ENCODE data around the gene TAS2R39.
A peak's percentile ranks its signal among the peaks of the same experiment; 100 is the strongest.
"Not testable (repeated sequence)": the region's sequence is repeated elsewhere in the genome, so short reads cannot be mapped to it uniquely, and the experiment has no call there.

TAS2R39 gene

DNA sequence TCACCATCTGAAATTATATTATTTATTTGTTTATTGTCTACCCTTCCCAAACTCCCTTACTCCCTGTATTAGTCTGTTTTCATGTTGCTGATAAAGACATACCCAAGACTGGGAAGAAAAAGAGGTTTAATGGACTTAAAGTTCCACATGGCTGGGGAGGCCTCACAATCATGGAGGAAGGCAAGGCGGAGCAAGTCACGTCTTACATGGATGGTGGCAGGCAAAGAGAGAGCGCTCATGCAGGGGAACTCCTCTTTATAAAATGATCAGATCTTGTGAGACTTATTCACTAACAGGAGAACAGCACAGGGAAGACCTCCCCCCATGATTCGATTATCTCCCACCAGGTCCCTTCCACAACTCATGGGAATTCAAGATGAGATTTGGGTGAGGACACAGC, 30.3 kb downstream of the TAS2R39 start:
- not testable (repeated sequence) for H3K4me3 ChIP-seq (ENCODE audit: low read length); DNase-seq (ENCODE audit: low read depth, low spot score)

- peak; percentile 89 for DNase-seq (ENCODE audit: low read depth, low spot score)
- H3K4me3 ChIP-seq (ENCODE audit: low read length): no peak overlapping the region
Measured at GRCh38 chr7:143214789-143215679, 31.8 kb downstream of the TAS2R39 start.

GRCh38 chr7:143216151-143216550, 32.9 kb downstream of the TAS2R39 start:
- H3K4me3 ChIP-seq (ENCODE audit: low read length): no peak overlapping the region
- DNase-seq (ENCODE audit: low read depth, low spot score): no peak

- no peak overlapping the region for H3K4me3 ChIP-seq (ENCODE audit: low read length)
- no peak for DNase-seq (ENCODE audit: low read depth, low spot score)
Measured at GRCh38 chr7:143216686-143217085, 33.5 kb downstream of the TAS2R39 start.

DNA sequence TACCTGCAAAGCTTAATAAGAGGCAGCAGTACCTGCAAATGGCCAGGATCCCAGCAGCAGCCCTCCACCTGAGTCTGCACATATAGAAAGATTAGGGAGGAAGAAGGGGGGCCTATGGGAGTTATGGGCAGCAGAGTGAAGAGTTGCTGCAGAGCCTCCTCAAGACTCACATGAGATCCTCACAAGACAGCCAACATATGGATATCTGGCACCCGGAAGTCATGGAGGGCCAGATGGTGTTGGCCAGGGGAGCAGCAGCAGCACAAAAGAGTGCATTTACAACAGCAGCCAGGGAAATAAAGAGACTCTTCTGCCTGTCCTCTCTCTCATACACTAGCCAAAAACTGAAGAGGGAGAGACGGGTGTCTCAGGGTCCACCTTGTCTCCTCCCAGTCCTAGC, 34.6 kb downstream of the TAS2R39 start:
- no peak for DNase-seq (ENCODE audit: low read depth, low spot score)
- H3K4me3 ChIP-seq (ENCODE audit: low read length): no peak overlapping the region

- no peak overlapping the region for H3K4me3 ChIP-seq (ENCODE audit: low read length)
- no peak for DNase-seq (ENCODE audit: low read depth, low spot score)
Measured at GRCh38 chr7:143221286-143221685, 38.1 kb downstream of the TAS2R39 start.

GRCh38 chr7:143221737-143222136, 38.5 kb downstream of the TAS2R39 start, which contains the start of gene TAS2R40:
Gene TAS2R40, plus strand, starts transcription at chr7:143222037. Its CDS starts 42 bp downstream, at chr7:143222079.
- DNase-seq (ENCODE audit: low read depth, low spot score): no peak
- H3K4me3 ChIP-seq (ENCODE audit: low read length): no peak within 1 kb of the TSS

GRCh38 chr7:143222782-143223181, 39.6 kb downstream of the TAS2R39 start:
- no peak for DNase-seq (ENCODE audit: low read depth, low spot score)
- no peak overlapping the region for H3K4me3 ChIP-seq (ENCODE audit: low read length)

GRCh38 chr7:143223784-143224183, 40.6 kb downstream of the TAS2R39 start:
- no peak for DNase-seq (ENCODE audit: low read depth, low spot score)
- no peak overlapping the region for H3K4me3 ChIP-seq (ENCODE audit: low read length)

DNA sequence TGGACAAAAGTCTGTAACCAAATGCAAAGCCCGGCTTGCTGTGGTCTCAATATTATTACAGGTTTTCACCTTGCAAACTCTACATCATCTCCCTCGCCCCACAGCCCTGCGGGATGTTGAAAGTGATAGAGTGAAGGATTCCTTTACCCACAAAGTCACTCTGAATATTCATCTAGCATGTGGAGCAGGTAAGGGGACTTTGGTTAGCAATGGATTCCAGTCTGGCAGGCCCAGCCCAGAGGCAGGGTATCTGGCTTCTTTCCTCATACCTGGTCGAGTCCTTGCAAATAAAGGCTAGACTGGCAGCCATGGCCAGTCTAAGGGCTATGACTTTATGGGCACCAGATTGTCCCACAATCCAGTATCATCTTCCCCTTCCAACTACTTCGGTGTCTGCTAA, 41.8 kb downstream of the TAS2R39 start:
- DNase-seq (ENCODE audit: low read depth, low spot score): no peak
- H3K4me3 ChIP-seq (ENCODE audit: low read length): no peak overlapping the region

DNA sequence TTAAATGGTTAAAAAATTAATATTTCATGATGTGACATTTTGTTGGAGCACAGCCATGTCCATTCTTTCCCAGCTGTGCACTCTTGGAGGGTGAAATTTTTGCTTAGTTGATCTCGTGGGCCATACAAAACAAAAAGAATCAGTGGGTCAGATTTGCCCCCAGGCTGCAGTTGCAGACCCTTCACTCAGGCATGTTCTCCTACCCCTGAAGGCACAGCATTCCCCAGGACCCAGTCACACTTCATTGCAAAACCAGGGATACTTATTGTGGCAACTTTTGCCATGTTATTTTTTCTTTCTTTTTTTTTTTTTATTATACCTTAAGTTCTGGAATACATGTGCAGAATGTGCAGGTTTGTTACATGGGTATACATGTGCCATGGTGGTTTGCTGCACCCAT, 44.6 kb downstream of the TAS2R39 start:
- no peak for DNase-seq (ENCODE audit: low read depth, low spot score)
- H3K4me3 ChIP-seq (ENCODE audit: low read length): no peak overlapping the region

GRCh38 chr7:143229054-143229790, 46.0 kb downstream of the TAS2R39 start:
- H3K4me3 ChIP-seq (ENCODE audit: low read length): no peak overlapping the region
- DNase-seq (ENCODE audit: low read depth, low spot score): no peak

- H3K4me3 ChIP-seq (ENCODE audit: low read length): no peak overlapping the region
- DNase-seq (ENCODE audit: low read depth, low spot score): no peak
Measured at GRCh38 chr7:143230602-143231457, 47.6 kb downstream of the TAS2R39 start.
